Mucosa of rectum (tissue), 2 donors: ENCODE measurements around the gene ZNF334.

Experiments
- H3K27ac ChIP-seq, 2 donors: one replicate each; pipeline ENCODE4 v1.7.0; 2013; ENCODE audit warnings: inconsistent platforms in 2 of 2, low read depth in 2 of 2, low read length in 2 of 2
- H3K27me3 ChIP-seq, 2 donors: one replicate each; pipeline ENCODE4 v1.7.0; 2013; ENCODE audit warnings: low read length in 2 of 2; ENCODE audit not compliant: control insufficient read depth in 2 of 2, insufficient read depth in 2 of 2
- H3K36me3 ChIP-seq, 2 donors: one replicate each; pipeline ENCODE4 v1.7.0; 2013; ENCODE audit warnings: low read length in 2 of 2; ENCODE audit not compliant: control insufficient read depth in 2 of 2, insufficient read depth in 2 of 2
- H3K4me1 ChIP-seq, 2 donors: one replicate each; pipeline ENCODE4 v1.7.0; 2013; ENCODE audit warnings: low read length in 2 of 2, mild to moderate bottlenecking in 1 of 2; ENCODE audit not compliant: control insufficient read depth in 2 of 2, insufficient read depth in 2 of 2
- H3K4me3 ChIP-seq, 2 donors: one replicate each; pipeline ENCODE4 v1.7.0; 2013; ENCODE audit warnings: low read length in 2 of 2
- H3K9ac ChIP-seq, 2 donors: one replicate each; pipeline ENCODE4 v1.7.0; 2013; ENCODE audit warnings: low read length in 2 of 2, low read depth in 1 of 2, mild to moderate bottlenecking in 1 of 2
- H3K9me3 ChIP-seq, 2 donors: one replicate each; pipeline ENCODE4 v1.7.0; 2013; ENCODE audit warnings: low read length in 2 of 2; ENCODE audit not compliant: control insufficient read depth in 2 of 2
- donor health status: healthy.
- donor health status: Normal muscosa, but diverticular disease.

The ZNF334 gene

GRCh38 chr20:46553926-46554325 lies 40.6 kb upstream of the ZNF334 start:
- no peak overlapping the region for H3K9ac ChIP-seq
- no peak overlapping the region for H3K27ac ChIP-seq
- no peaks in the 10 kb centered on the region for H3K36me3 ChIP-seq
- H3K4me3 ChIP-seq, result no peak overlapping the region
- H3K27me3 ChIP-seq, result peaks cover 0 to 3% of the 10 kb centered on the region in 2 donors
- H3K4me1 ChIP-seq, result peaks cover 0 to 3% of the 10 kb centered on the region in 2 donors
- H3K9me3 ChIP-seq, result no peaks in the 10 kb centered on the region

GRCh38 chr20:46552460-46553420 lies 39.4 kb upstream of the ZNF334 start:
- Histone ChIP-seq H3K27ac (peak overlapping the region in 1 of 2 donors; percentile 29), H3K27me3 (peaks cover 0 to 3% of the 10 kb centered on the region in 2 donors), H3K36me3 (no peaks in the 10 kb centered on the region), H3K4me1 (peaks cover 0 to 3% of the 10 kb centered on the region in 2 donors), H3K4me3 (no peak overlapping the region), H3K9me3 (no peaks in the 10 kb centered on the region), H3K9ac (no peak overlapping the region)

GRCh38 chr20:46551522-46552381 lies 38.4 kb upstream of the ZNF334 start:
- Histone ChIP-seq H3K9ac (no peak overlapping the region), H3K4me3 (no peak overlapping the region), H3K27ac (no peak overlapping the region), H3K4me1 (peaks cover 0 to 3% of the 10 kb centered on the region in 2 donors), H3K9me3 (no peaks in the 10 kb centered on the region), H3K36me3 (no peaks in the 10 kb centered on the region), H3K27me3 (peaks cover 0 to 3% of the 10 kb centered on the region in 2 donors)

GRCh38 chr20:46550461-46550860 lies 37.1 kb upstream of the ZNF334 start, which contains the start of gene OCSTAMP:
Gene OCSTAMP (minus strand): TSS chr20:46550654. CDS start chr20:46550560, 94 bp downstream.
- H3K4me1 ChIP-seq, result peaks cover 0 to 3% of the 10 kb centered on the region in 2 donors
- no peak within 1 kb of the TSS for H3K4me3 ChIP-seq
- no peaks in the 10 kb centered on the region for H3K9me3 ChIP-seq
- H3K27me3 ChIP-seq, result peaks cover 0 to 3% of the 10 kb centered on the region in 2 donors
- no peak within 1 kb of the TSS for H3K9ac ChIP-seq
- no peaks in the 10 kb centered on the region for H3K36me3 ChIP-seq
- no peak within 1 kb of the TSS for H3K27ac ChIP-seq

- no peak overlapping the region for H3K4me3 ChIP-seq
- no peaks in the 10 kb centered on the region for H3K9me3 ChIP-seq
- H3K4me1 ChIP-seq, result no peaks in the 10 kb centered on the region
- no peak overlapping the region for H3K27ac ChIP-seq
- peaks cover 0 to 3% of the 10 kb centered on the region in 2 donors for H3K27me3 ChIP-seq
- no peaks in the 10 kb centered on the region for H3K36me3 ChIP-seq
- no peak overlapping the region for H3K9ac ChIP-seq
Observed at GRCh38 chr20:46549188-46549972, 36.0 kb upstream of the ZNF334 start.

- Histone ChIP-seq H3K36me3 (no peaks in the 10 kb centered on the region), H3K27ac (no peak overlapping the region), H3K4me1 (no peaks in the 10 kb centered on the region), H3K27me3 (peaks cover 0 to 3% of the 10 kb centered on the region in 2 donors), H3K9ac (no peak overlapping the region), H3K9me3 (no peaks in the 10 kb centered on the region), H3K4me3 (no peak overlapping the region)
Observed at GRCh38 chr20:46548688-46549087, 35.3 kb upstream of the ZNF334 start.

GRCh38 chr20:46547995-46548394 lies 34.6 kb upstream of the ZNF334 start:
- no peak overlapping the region for H3K27ac ChIP-seq
- no peak overlapping the region for H3K9ac ChIP-seq
- no peaks in the 10 kb centered on the region for H3K36me3 ChIP-seq
- H3K9me3 ChIP-seq, result no peaks in the 10 kb centered on the region
- H3K4me3 ChIP-seq, result no peak overlapping the region
- H3K4me1 ChIP-seq, result no peaks in the 10 kb centered on the region
- H3K27me3 ChIP-seq, result peaks cover 0 to 3% of the 10 kb centered on the region in 2 donors

GRCh38 chr20:46546936-46547335 lies 33.6 kb upstream of the ZNF334 start:
- no peaks in the 10 kb centered on the region for H3K9me3 ChIP-seq
- peaks cover 0 to 3% of the 10 kb centered on the region in 2 donors for H3K27me3 ChIP-seq
- no peaks in the 10 kb centered on the region for H3K4me1 ChIP-seq
- no peaks in the 10 kb centered on the region for H3K36me3 ChIP-seq
- no peak overlapping the region for H3K4me3 ChIP-seq
- H3K27ac ChIP-seq, result no peak overlapping the region
- H3K9ac ChIP-seq, result no peak overlapping the region

GRCh38 chr20:46546298-46546697 lies 32.9 kb upstream of the ZNF334 start:
- Histone ChIP-seq H3K4me3 (no peak overlapping the region), H3K9ac (no peak overlapping the region), H3K27ac (no peak overlapping the region), H3K4me1 (no peaks in the 10 kb centered on the region), H3K36me3 (no peaks in the 10 kb centered on the region), H3K27me3 (peaks cover 0 to 3% of the 10 kb centered on the region in 2 donors), H3K9me3 (no peaks in the 10 kb centered on the region)
